GM12878 (cell line): ENCODE measurements around the gene DNAAF8.

ENCODE experiments used
- CHD4 ChIP-seq: fragments of 200-600 bp; sonication (generic); IDR thresholded peaks from 2 replicates; pipeline ENCODE4 v1.6.1; 2016; ENCODE audit warnings: mild to moderate bottlenecking
- EP300 ChIP-seq, 2 experiments: fragments of 150-350 bp in 1 of 2; IDR thresholded peaks; 2 replicates each; pipeline ENCODE4 v1.6.1; 2011 to 2012; ENCODE audit warnings: low read depth in 2 of 2, low read length in 2 of 2, borderline replicate concordance in 1 of 2, improper control_type of control experiment in 1 of 2, inconsistent platforms in 1 of 2; ENCODE audit not compliant: control insufficient read depth in 1 of 2
- MXI1 ChIP-seq: fragments of 150-350 bp; IDR thresholded peaks from 2 replicates; pipeline ENCODE4 v1.6.1; 2011; ENCODE audit warnings: low read depth, mild to moderate bottlenecking, inconsistent platforms, low read length, improper control_type of control experiment
- POLR2A ChIP-seq: IDR thresholded peaks from 2 replicates; pipeline ENCODE4 v1.6.1; 2011; ENCODE audit warnings: low read depth, mild to moderate bottlenecking, low read length
- POLR2AphosphoS5 ChIP-seq: IDR thresholded peaks from 2 replicates; pipeline ENCODE4 v1.6.1; 2011; ENCODE audit warnings: mild to moderate bottlenecking, low read length, inconsistent platforms
- SIN3A ChIP-seq: IDR thresholded peaks from 2 replicates; pipeline ENCODE4 v1.6.1; 2012; ENCODE audit warnings: low read depth, low read length, improper control_type of control experiment
- SPI1 ChIP-seq: IDR thresholded peaks from 2 replicates; pipeline ENCODE4 v1.6.1; 2011; ENCODE audit warnings: low read depth, mild to moderate bottlenecking, low read length, moderate library complexity, borderline replicate concordance; ENCODE audit not compliant: insufficient read depth
- YY1 ChIP-seq: IDR thresholded peaks from 2 replicates; pipeline ENCODE4 v1.6.1; 2011; ENCODE audit warnings: low read depth, mild to moderate bottlenecking, low read length
- TF ChIP-seq, protein P1 (sequence below), 3 experiments: IDR thresholded peaks in 2 of 3; conservative IDR thresholded peaks in 1 of 3; 2 replicates each; pipeline ENCODE4 v1.5.1; 2011; ENCODE audit warnings: low read depth in 3 of 3, low read length in 3 of 3, mild to moderate bottlenecking in 3 of 3, control low read depth in 2 of 3, moderate library complexity in 2 of 3, inconsistent platforms in 1 of 3, mixed read lengths in 1 of 3; ENCODE audit not compliant: control insufficient read depth in 2 of 3, insufficient read depth in 1 of 3; ENCODE audit errors: extremely low read depth in 1 of 3
- TF ChIP-seq, protein P2 (sequence below): IDR thresholded peaks from 2 replicates; pipeline ENCODE4 v1.6.1; 2011; ENCODE audit warnings: low read depth, low read length, improper control_type of control experiment, borderline replicate concordance

DNA sequence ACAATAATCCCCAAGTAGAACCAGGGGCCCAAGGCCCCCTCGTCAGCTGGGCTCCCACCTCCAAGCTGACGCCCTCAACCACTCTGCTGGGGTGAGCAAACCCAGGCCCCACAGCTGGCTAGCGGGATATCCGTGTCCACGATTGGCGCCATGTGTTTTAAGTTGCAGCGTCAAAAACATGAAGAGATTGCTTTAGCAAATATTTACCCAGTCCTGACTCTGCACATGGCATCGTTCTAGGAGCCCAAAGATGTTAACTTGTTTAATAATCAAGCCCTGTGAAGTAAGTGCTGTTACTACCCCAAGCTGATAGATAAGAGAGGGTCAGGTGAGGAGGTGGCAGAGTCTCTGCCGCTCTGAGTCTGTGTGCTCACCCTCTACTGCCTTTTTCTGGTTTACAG, 54.2 kb downstream of the DNAAF8 start:
- TF ChIP-seq POLR2A: no peak
- TF ChIP-seq, protein P1, sequence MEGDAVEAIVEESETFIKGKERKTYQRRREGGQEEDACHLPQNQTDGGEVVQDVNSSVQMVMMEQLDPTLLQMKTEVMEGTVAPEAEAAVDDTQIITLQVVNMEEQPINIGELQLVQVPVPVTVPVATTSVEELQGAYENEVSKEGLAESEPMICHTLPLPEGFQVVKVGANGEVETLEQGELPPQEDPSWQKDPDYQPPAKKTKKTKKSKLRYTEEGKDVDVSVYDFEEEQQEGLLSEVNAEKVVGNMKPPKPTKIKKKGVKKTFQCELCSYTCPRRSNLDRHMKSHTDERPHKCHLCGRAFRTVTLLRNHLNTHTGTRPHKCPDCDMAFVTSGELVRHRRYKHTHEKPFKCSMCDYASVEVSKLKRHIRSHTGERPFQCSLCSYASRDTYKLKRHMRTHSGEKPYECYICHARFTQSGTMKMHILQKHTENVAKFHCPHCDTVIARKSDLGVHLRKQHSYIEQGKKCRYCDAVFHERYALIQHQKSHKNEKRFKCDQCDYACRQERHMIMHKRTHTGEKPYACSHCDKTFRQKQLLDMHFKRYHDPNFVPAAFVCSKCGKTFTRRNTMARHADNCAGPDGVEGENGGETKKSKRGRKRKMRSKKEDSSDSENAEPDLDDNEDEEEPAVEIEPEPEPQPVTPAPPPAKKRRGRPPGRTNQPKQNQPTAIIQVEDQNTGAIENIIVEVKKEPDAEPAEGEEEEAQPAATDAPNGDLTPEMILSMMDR (IDR thresholded peaks at IDR 0.05 in 2 of 3, conservative IDR thresholded peaks at IDR 0.05 in 1 of 3; ENCODE audit: control insufficient read depth in 2 of 3, extremely low read depth in 1 of 3, insufficient read depth in 1 of 3, low read depth in 3 of 3, low read length in 3 of 3): no peak
- TF ChIP-seq CHD4: no peak
- no peak for TF ChIP-seq POLR2AphosphoS5
- no peak for TF ChIP-seq EP300 (IDR thresholded peaks at IDR 0.05; ENCODE audit: borderline replicate concordance in 1 of 2, control insufficient read depth in 1 of 2, low read depth in 2 of 2, low read length in 2 of 2)
- no peak for TF ChIP-seq MXI1
- TF ChIP-seq SPI1: no peak
- TF ChIP-seq, protein P2, sequence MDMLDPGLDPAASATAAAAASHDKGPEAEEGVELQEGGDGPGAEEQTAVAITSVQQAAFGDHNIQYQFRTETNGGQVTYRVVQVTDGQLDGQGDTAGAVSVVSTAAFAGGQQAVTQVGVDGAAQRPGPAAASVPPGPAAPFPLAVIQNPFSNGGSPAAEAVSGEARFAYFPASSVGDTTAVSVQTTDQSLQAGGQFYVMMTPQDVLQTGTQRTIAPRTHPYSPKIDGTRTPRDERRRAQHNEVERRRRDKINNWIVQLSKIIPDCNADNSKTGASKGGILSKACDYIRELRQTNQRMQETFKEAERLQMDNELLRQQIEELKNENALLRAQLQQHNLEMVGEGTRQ: no peak
- TF ChIP-seq YY1: no peak
- TF ChIP-seq SIN3A: no peak
